Muscle of leg (tissue), 16 donors: ENCODE data around the gene FCF1. TPM values are rescaled to one million over a fixed set of nuclear protein-coding genes. Genes with fewer than 3 reads are reported as not detected.

Source experiments
- DNase-seq: peaks from one replicate; pipeline ENCODE4 v3.0.0; 2013
- H3K27ac ChIP-seq: one replicate; pipeline ENCODE4 v1.5.1; 2013; ENCODE audit warnings: mild to moderate bottlenecking, low read length, control low read depth
- H3K27me3 ChIP-seq: one replicate; pipeline ENCODE4 v1.6.1; 2013; ENCODE audit warnings: low read length; ENCODE audit not compliant: control insufficient read depth, insufficient read depth
- H3K36me3 ChIP-seq: one replicate; pipeline ENCODE4 v1.6.1; 2013; ENCODE audit warnings: low read length; ENCODE audit not compliant: control insufficient read depth, insufficient read depth
- H3K4me1 ChIP-seq: one replicate; pipeline ENCODE4 v1.6.1; 2013; ENCODE audit warnings: low read length; ENCODE audit not compliant: control insufficient read depth, insufficient read depth
- H3K4me3 ChIP-seq: one replicate; pipeline ENCODE4 v1.5.1; 2013; ENCODE audit warnings: low read length, control low read depth
- H3K9me3 ChIP-seq: replicated peaks from 2 replicates; pipeline ENCODE4 v1.6.1; 2013; ENCODE audit warnings: low read depth, low read length; ENCODE audit not compliant: control insufficient read depth
- WGBS: methylation state at CpG from one replicate; pipeline ENCODE4 v1.1.5; 2013; ENCODE audit warnings: missing lambda C conversion rate; ENCODE audit not compliant: insufficient coverage; 5-methylcytosine and 5-hydroxymethylcytosine counted together
- long read RNA-seq, 11 donors: transcript quantifications; one replicate each; lab custom pipeline, GENCODE V29; 2026
- polyA plus RNA-seq, 8 donors: library from polyadenylated mRNA; unstranded; fragments of 120-200 nt; gene quantifications; one replicate each; pipeline versions ENCODE4 v1.2.1 to v1.2.3, GENCODE V29; 2013; ENCODE audit warnings: inconsistent platforms in 1 of 8, low replicate concordance in 1 of 8; ENCODE audit not compliant: insufficient read length in 8 of 8, insufficient read depth in 1 of 8
- total RNA-seq: library from RNA; stranded (reverse); fragments of 120-200 nt; gene quantifications from one replicate; pipeline ENCODE4 v1.2.4, GENCODE V29; 2013

The FCF1 gene
- total RNA-seq (21.9 TPM), polyA plus RNA-seq (10 to 100 TPM; 29.5 to 49.0 (median 38.6) TPM)
- long read RNA-seq, donor 1, full-length matches to known transcripts = 2 of 2 reads
- long read RNA-seq, donor 1, partial matches to known transcripts = 0 of 2 reads
- long read RNA-seq, donor 1, other reads (novel, unspliced or antisense) = 0 of 2 reads
- long read RNA-seq, donor 2 = 0 reads
- long read RNA-seq, donor 3, full-length matches to known transcripts = 6 of 6 reads
- long read RNA-seq, donor 3, partial matches to known transcripts = 0 of 6 reads
- long read RNA-seq, donor 3, other reads (novel, unspliced or antisense) = 0 of 6 reads
- long read RNA-seq, donor 4, full-length matches to known transcripts = 3 of 3 reads
- long read RNA-seq, donor 4, partial matches to known transcripts = 0 of 3 reads
- long read RNA-seq, donor 4, other reads (novel, unspliced or antisense) = 0 of 3 reads
- long read RNA-seq, donor 5, full-length matches to known transcripts = 12 of 12 reads
- long read RNA-seq, donor 5, partial matches to known transcripts = 0 of 12 reads
- long read RNA-seq, donor 5, other reads (novel, unspliced or antisense) = 0 of 12 reads
- long read RNA-seq, donor 6, full-length matches to known transcripts = 4 of 4 reads
- long read RNA-seq, donor 6, partial matches to known transcripts = 0 of 4 reads
- long read RNA-seq, donor 6, other reads (novel, unspliced or antisense) = 0 of 4 reads
- long read RNA-seq, donor 7, full-length matches to known transcripts = 6 of 6 reads
- long read RNA-seq, donor 7, partial matches to known transcripts = 0 of 6 reads
- long read RNA-seq, donor 7, other reads (novel, unspliced or antisense) = 0 of 6 reads
- long read RNA-seq, donor 8, full-length matches to known transcripts = 2 of 2 reads
- long read RNA-seq, donor 8, partial matches to known transcripts = 0 of 2 reads
- long read RNA-seq, donor 8, other reads (novel, unspliced or antisense) = 0 of 2 reads
- long read RNA-seq, donor 9, full-length matches to known transcripts = 2 of 2 reads
- long read RNA-seq, donor 9, partial matches to known transcripts = 0 of 2 reads
- long read RNA-seq, donor 9, other reads (novel, unspliced or antisense) = 0 of 2 reads
- long read RNA-seq, donor 10, full-length matches to known transcripts = 4 of 4 reads
- long read RNA-seq, donor 10, partial matches to known transcripts = 0 of 4 reads
- long read RNA-seq, donor 10, other reads (novel, unspliced or antisense) = 0 of 4 reads
- long read RNA-seq, donor 11, full-length matches to known transcripts = 4 of 4 reads
- long read RNA-seq, donor 11, partial matches to known transcripts = 0 of 4 reads
- long read RNA-seq, donor 11, other reads (novel, unspliced or antisense) = 0 of 4 reads

GRCh38 chr14:74712499-74713394 lies at the start of gene FCF1, which contains the start of gene AREL1:
Gene FCF1 (plus strand): TSS chr14:74713144. CDS start chr14:74713198, 54 bp downstream.
Gene AREL1 (minus strand): TSS chr14:74713080. CDS start chr14:74685615, 27,465 bp downstream.
- 0% methylated on average over 14 of the region's 31 CpGs for WGBS
- peaks cover 4% of the 10 kb centered on the region for H3K4me1 ChIP-seq
- peak within 1 kb of the TSS; percentile 82 for H3K27ac ChIP-seq
- peak within 1 kb of the TSS; percentile 83 for H3K4me3 ChIP-seq
- no peaks in the 10 kb centered on the region for H3K27me3 ChIP-seq
- peak; percentile 97 for DNase-seq
- peaks cover 3% of the 10 kb centered on the region for H3K36me3 ChIP-seq
- no peaks in the 10 kb centered on the region for H3K9me3 ChIP-seq

GRCh38 chr14:74663884-74664283 lies 49.1 kb upstream of the FCF1 start:
- WGBS = 100% methylated on average over 1 of the region's 7 CpGs
- Histone ChIP-seq H3K27ac (no peak overlapping the region), H3K36me3 (peaks cover 60% of the 10 kb centered on the region), H3K9me3 (no peaks in the 10 kb centered on the region), H3K4me3 (no peak overlapping the region), H3K4me1 (no peaks in the 10 kb centered on the region), H3K27me3 (no peaks in the 10 kb centered on the region)
- no peak for DNase-seq

GRCh38 chr14:74664717-74665116 lies 48.2 kb upstream of the FCF1 start:
- Histone ChIP-seq H3K27ac (no peak overlapping the region), H3K4me1 (no peaks in the 10 kb centered on the region), H3K27me3 (no peaks in the 10 kb centered on the region), H3K9me3 (no peaks in the 10 kb centered on the region), H3K4me3 (no peak overlapping the region), H3K36me3 (peaks cover 64% of the 10 kb centered on the region)
- no peak for DNase-seq
- WGBS = 92% methylated on average over 2 of the region's 2 CpGs

GRCh38 chr14:74667758-74668157 lies 45.2 kb upstream of the FCF1 start:
- DNase-seq = no peak
- no peak overlapping the region for H3K27ac ChIP-seq
- no peaks in the 10 kb centered on the region for H3K9me3 ChIP-seq
- peaks cover 62% of the 10 kb centered on the region for H3K36me3 ChIP-seq
- WGBS = no CpG with 5 or more reads among the region's 1 CpG
- no peaks in the 10 kb centered on the region for H3K4me1 ChIP-seq
- H3K4me3 ChIP-seq = no peak overlapping the region
- H3K27me3 ChIP-seq = no peaks in the 10 kb centered on the region

- H3K27me3 ChIP-seq = no peaks in the 10 kb centered on the region
- no peak overlapping the region for H3K4me3 ChIP-seq
- DNase-seq = no peak
- no peak overlapping the region for H3K27ac ChIP-seq
- WGBS = no CpG with 5 or more reads among the region's 1 CpG
- H3K4me1 ChIP-seq = no peaks in the 10 kb centered on the region
- H3K36me3 ChIP-seq = peaks cover 55% of the 10 kb centered on the region
- no peaks in the 10 kb centered on the region for H3K9me3 ChIP-seq
Measured at GRCh38 chr14:74669256-74669655, 43.7 kb upstream of the FCF1 start.

GRCh38 chr14:74669846-74670245 lies 43.1 kb upstream of the FCF1 start:
- H3K27ac ChIP-seq = no peak overlapping the region
- peaks cover 56% of the 10 kb centered on the region for H3K36me3 ChIP-seq
- no peaks in the 10 kb centered on the region for H3K4me1 ChIP-seq
- no peaks in the 10 kb centered on the region for H3K9me3 ChIP-seq
- 98% methylated on average over 10 of the region's 10 CpGs for WGBS
- DNase-seq = no peak
- H3K27me3 ChIP-seq = no peaks in the 10 kb centered on the region
- H3K4me3 ChIP-seq = no peak overlapping the region

GRCh38 chr14:74670726-74671411 lies 42.1 kb upstream of the FCF1 start:
- Histone ChIP-seq H3K4me3 (no peak overlapping the region), H3K4me1 (no peaks in the 10 kb centered on the region), H3K27me3 (no peaks in the 10 kb centered on the region), H3K27ac (no peak overlapping the region), H3K36me3 (peaks cover 56% of the 10 kb centered on the region), H3K9me3 (no peaks in the 10 kb centered on the region)
- WGBS = 100% methylated on average over 2 of the region's 9 CpGs
- no peak for DNase-seq

GRCh38 chr14:74671789-74672188 lies 41.2 kb upstream of the FCF1 start:
- H3K4me1 ChIP-seq = no peaks in the 10 kb centered on the region
- DNase-seq = peak; percentile 39
- H3K9me3 ChIP-seq = no peaks in the 10 kb centered on the region
- no peaks in the 10 kb centered on the region for H3K27me3 ChIP-seq
- H3K4me3 ChIP-seq = no peak overlapping the region
- no peak overlapping the region for H3K27ac ChIP-seq
- WGBS = 86% methylated on average over 2 of the region's 4 CpGs
- peaks cover 63% of the 10 kb centered on the region for H3K36me3 ChIP-seq
